Smooth muscle cell of bladder (primary cell): ENCODE data around the gene ETV1. TPM values are rescaled to one million over a fixed set of nuclear protein-coding genes. Genes with fewer than 3 reads are reported as not detected.

Experiments
- total RNA-seq: library from RNA; depleted of rRNA; stranded (reverse); fragments of >200 nt; gene quantifications from 2 replicates; pipeline ENCODE4 v1.2.3, GENCODE V29; 2014

The ETV1 gene
- 7.4 and 9.2 TPM in 2 replicates for total RNA-seq

DNA sequence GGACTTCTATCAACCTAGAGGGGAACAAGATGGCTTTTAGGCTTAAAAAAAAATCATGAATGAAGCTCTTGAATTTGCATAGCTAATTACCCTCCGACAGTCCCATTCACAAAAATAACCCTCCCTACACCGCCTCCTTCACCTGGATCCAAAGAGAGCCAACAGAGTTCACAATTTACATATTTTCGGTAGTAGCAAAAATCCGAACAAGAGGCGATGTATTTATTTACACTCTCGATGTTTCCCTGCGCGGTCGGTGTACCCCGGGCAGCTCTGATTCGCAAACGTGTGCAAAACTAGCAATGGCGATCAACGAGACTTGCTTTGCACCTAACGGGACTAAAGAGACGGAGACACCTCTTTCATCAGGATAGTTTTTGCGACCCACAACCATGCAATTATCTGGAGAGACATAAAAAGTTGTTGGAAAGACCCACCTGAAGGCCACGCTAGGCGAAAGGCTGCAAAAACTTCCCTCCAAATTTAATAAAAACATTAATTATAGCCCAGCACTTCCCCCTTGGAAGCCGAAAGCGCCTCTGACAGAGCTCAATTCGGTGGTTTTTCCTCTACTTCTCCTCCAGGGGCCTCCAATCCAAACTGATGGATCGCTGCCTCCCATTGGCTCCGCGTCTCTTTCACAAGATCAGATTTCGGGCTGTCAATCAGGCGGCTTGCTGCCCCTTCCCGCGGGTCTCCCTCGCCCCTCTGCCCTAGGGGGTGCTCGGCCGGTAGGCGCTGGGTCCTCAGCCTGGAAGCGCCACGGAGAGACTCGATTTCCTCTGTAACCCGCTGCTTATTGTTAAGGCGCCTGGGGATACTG lies at the start of gene ETV1:
TSS of gene ETV1 (minus strand) at position 541 of the 823 bp plus-strand sequence. CDS start 614 bp downstream, outside the sequence.

